ENCODE results near the gene ARHGAP22. TPM values are rescaled to one million over a fixed set of nuclear protein-coding genes. Genes with fewer than 3 reads are reported as not detected.
"Not testable (repeated sequence)": the region's sequence is repeated elsewhere in the genome, so short reads cannot be mapped to it uniquely, and the experiment has no call there.

The ARHGAP22 gene
- total RNA-seq, 2 donors from 2014 or later: 4.4 to 8.6 TPM

DNA sequence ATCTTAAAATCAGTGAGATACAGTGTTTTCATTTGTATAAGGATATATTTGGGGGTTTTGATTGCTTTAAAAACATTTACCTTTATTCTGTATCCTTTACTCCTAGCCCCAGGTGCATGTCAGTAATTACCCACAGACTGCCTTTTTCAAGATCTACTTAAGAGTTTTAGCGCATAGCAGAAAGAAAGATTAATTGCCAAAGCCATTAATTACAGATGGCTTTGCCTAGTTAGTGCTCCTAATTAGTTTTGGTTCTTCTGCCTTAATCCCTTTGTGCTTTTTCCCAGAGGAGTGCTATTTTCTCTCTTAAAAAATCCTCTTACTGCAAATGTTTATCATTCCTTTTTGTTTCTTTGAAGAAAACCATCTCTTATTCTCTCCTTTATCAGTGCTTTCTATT lies 175.6 kb downstream of the ARHGAP22 start:
- DNase-seq (ENCODE audit: low spot score): no peak
- Histone ChIP-seq H3K4me3 (no peak overlapping the region), H3K36me3 (no peaks in the 10 kb centered on the region), H3K9me3 (no peaks in the 10 kb centered on the region), H3K27me3 (replicated peaks; ENCODE audit: insufficient read depth) (no peaks in the 10 kb centered on the region), H3K4me1 (replicated peaks) (no peaks in the 10 kb centered on the region), H3K27ac (no peak overlapping the region)
- 98% methylated on average over 1 of the region's 1 CpG for WGBS
- TF ChIP-seq, protein P1, sequence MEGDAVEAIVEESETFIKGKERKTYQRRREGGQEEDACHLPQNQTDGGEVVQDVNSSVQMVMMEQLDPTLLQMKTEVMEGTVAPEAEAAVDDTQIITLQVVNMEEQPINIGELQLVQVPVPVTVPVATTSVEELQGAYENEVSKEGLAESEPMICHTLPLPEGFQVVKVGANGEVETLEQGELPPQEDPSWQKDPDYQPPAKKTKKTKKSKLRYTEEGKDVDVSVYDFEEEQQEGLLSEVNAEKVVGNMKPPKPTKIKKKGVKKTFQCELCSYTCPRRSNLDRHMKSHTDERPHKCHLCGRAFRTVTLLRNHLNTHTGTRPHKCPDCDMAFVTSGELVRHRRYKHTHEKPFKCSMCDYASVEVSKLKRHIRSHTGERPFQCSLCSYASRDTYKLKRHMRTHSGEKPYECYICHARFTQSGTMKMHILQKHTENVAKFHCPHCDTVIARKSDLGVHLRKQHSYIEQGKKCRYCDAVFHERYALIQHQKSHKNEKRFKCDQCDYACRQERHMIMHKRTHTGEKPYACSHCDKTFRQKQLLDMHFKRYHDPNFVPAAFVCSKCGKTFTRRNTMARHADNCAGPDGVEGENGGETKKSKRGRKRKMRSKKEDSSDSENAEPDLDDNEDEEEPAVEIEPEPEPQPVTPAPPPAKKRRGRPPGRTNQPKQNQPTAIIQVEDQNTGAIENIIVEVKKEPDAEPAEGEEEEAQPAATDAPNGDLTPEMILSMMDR (IDR thresholded peaks at IDR 0.05): no peak
- no peak for TF ChIP-seq POLR2AphosphoS5 (IDR thresholded peaks at IDR 0.05)
- TF ChIP-seq POLR2A (IDR thresholded peaks at IDR 0.05): no peak
- intact Hi-C loops (cut with DNase I): no loop called here

DNA sequence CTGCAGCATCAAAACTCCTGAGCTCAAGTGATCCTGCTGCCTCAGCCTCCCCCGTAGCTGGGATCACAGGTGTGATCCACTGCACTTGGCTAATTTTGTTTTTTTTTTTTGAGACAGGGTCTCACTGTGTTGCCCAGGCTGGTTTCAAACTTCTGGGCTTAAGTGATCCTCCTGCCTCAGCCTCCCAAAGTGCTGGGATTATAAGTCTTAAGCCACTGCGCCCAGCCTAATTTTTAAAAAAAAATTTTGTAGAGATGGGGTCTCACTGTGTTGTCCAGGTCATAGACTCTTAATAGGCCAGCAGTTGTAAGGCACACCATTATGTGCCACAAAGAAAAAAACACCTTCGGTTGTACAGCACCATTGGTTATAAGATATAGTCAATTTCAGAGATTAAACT lies 176.0 kb downstream of the ARHGAP22 start:
- Histone ChIP-seq H3K9me3 (no peaks in the 10 kb centered on the region), H3K4me1 (replicated peaks) (no peaks in the 10 kb centered on the region), H3K4me3 (no peak overlapping the region), H3K36me3 (no peaks in the 10 kb centered on the region), H3K27ac (no peak overlapping the region), H3K27me3 (replicated peaks; ENCODE audit: insufficient read depth) (no peaks in the 10 kb centered on the region)
- no peak for DNase-seq (ENCODE audit: low spot score)
- no peak for TF ChIP-seq POLR2AphosphoS5 (IDR thresholded peaks at IDR 0.05)
- TF ChIP-seq POLR2A (IDR thresholded peaks at IDR 0.05): no peak
- TF ChIP-seq, protein P1 (IDR thresholded peaks at IDR 0.05): no peak
- 97% methylated on average over 3 of the region's 3 CpGs for WGBS
- intact Hi-C loops (cut with DNase I): no loop called here

DNA sequence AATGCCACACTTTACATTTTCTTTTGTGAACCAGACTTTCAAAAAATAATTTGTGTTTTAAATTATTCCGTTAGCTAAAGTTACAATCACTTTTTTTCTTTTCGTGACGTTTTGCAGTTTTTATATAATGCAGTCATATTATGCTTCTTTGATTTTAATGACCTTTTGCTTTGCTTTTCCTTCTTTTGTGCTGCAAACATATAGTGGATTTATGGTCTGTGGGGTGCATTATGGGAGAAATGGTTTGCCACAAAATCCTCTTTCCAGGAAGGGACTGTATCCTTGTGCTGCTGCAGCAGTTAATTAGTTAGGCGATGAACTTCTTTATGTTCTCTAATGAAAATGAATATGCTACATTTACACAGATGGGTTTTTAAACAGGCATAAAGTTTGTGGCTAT lies 181.0 kb downstream of the ARHGAP22 start:
- WGBS: 92% methylated on average over 4 of the region's 4 CpGs
- intact Hi-C loops (cut with DNase I): no loop called here
- Histone ChIP-seq H3K27ac (no peak overlapping the region), H3K36me3 (no peaks in the 10 kb centered on the region), H3K4me1 (replicated peaks) (no peaks in the 10 kb centered on the region), H3K27me3 (replicated peaks; ENCODE audit: insufficient read depth) (no peaks in the 10 kb centered on the region), H3K4me3 (no peak overlapping the region), H3K9me3 (no peaks in the 10 kb centered on the region)
- no peak for DNase-seq (ENCODE audit: low spot score)
- TF ChIP-seq, protein P1 (IDR thresholded peaks at IDR 0.05): no peak

DNA sequence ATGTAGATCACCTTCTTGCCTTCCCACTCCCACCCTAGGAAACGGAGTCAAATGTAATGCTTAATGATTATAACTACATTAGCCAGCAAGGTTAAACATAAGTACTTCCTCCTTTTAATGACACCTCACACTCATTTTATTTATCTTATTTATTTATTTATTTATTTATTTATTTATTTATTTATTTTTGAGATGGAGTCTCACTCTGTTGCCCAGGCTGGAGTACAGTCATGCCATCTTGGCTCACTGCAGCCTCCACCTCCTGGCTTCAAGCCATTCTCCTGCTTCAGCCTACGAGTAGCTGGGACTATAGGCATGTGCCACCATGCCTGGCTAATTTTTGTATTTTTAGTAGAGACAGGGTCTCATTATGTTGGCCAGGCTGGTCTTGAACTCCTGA lies 183.0 kb downstream of the ARHGAP22 start:
- H3K9me3 ChIP-seq; DNase-seq (ENCODE audit: low spot score); H3K4me1 ChIP-seq (replicated peaks); intact Hi-C loops (cut with DNase I); H3K36me3 ChIP-seq; H3K4me3 ChIP-seq; H3K27ac ChIP-seq; H3K27me3 ChIP-seq (replicated peaks; ENCODE audit: insufficient read depth): not testable (repeated sequence)
- 83% methylated on average over 2 of the region's 2 CpGs for WGBS

DNA sequence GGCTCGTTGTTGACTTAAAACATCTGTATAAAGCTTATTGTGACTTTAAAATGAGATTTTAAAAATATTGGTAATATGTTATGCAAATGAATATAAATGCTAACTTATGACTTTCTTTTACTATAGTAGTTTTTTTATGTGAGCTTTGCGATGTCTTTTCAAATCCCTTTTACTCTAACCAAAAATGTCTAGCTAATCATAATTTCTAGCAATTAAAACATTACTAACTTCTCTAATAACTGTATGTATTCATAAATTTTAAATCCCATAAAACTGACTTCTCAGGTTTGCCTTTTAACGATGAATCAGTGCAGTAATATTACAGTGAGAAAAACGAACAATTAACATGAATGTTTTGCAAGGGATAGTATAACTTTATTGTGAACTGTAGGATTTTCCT lies 185.2 kb downstream of the ARHGAP22 start:
- TF ChIP-seq POLR2A (IDR thresholded peaks at IDR 0.05): no peak
- no peak for TF ChIP-seq POLR2AphosphoS5 (IDR thresholded peaks at IDR 0.05)
- TF ChIP-seq, protein P1 (IDR thresholded peaks at IDR 0.05): no peak
- WGBS: 84% methylated on average over 4 of the region's 4 CpGs
- no peak for DNase-seq (ENCODE audit: low spot score)
- Histone ChIP-seq H3K27ac (no peak overlapping the region), H3K4me1 (replicated peaks) (no peaks in the 10 kb centered on the region), H3K36me3 (no peaks in the 10 kb centered on the region), H3K9me3 (no peaks in the 10 kb centered on the region), H3K27me3 (replicated peaks; ENCODE audit: insufficient read depth) (no peaks in the 10 kb centered on the region), H3K4me3 (no peak overlapping the region)
- intact Hi-C loops (cut with DNase I): no loop called here
